NCI-H2107 (cell line): ENCODE data around the gene ARL4A.
A peak's percentile ranks its signal among the peaks of the same experiment; 100 is the strongest.
"Not testable (repeated sequence)": the region's sequence is repeated elsewhere in the genome, so short reads cannot be mapped to it uniquely, and the experiment has no call there.

Experiments used
- DNase-seq: peaks from one replicate; lab custom pipeline; 2025; lab: John Stamatoyannopoulos, UW

ARL4A gene

GRCh38 chr7:12670000-12670729 is 17.3 kb upstream of the ARL4A start:
- DNase-seq = no peak

- DNase-seq = no peak
Measured at GRCh38 chr7:12670743-12671520, 16.5 kb upstream of the ARL4A start.

GRCh38 chr7:12673436-12673835 is 14.0 kb upstream of the ARL4A start:
- not testable (repeated sequence) for DNase-seq

- no peak for DNase-seq
Measured at GRCh38 chr7:12674053-12674452, 13.4 kb upstream of the ARL4A start.

DNA sequence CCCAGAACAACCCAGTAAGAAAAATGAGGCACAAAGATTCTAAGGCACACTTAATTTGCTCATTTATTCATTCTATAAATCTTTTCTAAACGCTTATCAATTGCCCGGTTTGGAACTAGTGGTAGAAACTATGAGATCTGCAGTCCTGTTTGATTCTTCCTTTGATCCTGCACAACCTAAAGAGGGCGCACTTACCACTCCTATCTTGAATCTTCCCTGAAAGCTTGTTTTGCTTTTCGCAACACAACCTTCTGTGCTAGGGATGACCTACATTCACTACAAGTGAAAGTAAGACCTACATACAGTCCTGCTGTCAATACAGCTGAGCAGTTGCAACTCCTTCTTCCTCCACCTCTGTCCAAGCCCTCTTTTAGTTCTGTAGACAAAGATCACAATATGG is 12.6 kb upstream of the ARL4A start:
- DNase-seq = no peak

- no peak for DNase-seq
Measured at GRCh38 chr7:12683678-12684585, 3.5 kb upstream of the ARL4A start.

DNA sequence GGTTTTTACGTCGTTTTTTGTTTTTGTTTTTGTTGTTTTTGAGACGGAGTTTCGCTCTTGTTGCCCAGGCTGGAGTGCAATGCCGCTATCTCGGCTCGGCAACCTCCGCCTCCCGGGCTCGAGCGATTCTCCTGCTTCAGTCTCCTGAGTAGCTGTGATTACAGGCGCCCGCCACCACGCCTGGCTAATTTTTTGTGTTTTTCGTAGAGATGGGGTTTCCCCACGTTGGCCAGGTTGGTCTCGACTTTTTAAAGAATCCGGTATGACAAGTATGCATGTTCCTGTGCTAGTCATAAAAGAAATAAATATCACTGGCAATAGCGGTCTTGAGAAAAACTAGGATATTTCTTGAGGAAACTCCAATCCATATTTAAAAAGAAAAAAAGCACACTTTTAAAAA is 2.7 kb upstream of the ARL4A start:
- DNase-seq = no peak

DNA sequence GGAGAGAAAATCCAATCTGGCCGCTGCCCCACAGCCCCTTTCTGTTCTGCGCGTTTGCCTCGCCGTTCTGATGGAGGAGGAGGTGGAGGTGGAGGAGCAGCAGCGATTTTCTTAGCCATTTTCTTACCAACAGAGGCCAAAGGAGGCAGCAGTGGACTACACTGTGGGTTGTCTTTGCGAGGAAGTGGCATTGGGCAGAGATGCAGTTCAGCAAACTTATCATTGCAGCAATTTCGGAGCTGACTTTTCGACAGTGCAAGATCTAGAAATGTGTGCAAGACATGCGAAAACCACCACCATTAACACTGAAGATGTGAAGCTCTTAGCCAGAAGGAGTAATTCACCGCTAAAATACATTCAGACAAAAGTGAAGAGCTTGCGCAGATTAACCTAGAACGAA is 1.9 kb upstream of the ARL4A start:
- DNase-seq = no peak

DNA sequence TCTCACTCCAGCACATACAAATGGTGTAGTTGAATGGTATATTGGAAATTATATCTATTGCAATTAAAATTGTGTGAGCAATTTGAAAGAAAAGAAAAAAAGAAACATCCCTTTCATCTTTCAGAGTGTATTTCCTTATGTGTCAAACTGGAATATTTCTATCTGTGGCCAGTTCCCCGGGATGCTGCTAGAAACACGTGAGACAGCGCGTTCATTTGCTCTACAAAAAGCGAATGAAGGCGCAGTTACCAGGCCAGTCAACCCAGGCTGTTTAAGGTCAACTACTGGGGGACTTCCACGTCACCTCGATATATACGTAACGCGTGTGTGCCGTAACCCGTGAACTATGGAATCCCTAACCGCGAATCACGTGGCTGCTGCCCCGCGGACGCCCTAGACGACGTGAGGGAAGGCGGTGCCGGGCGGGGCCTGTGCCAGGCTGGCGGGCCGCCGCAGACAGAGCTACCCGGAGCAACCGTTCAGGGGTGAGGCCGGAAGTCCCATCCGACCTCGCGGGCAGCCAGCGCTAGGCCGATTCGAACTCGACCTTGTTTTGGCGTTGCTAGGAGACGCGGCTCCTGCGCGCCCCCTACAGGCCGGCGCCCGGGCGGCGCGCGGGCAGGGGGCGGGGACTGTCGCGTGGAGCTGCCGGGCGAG is 1.1 kb upstream of the ARL4A start:
- peak; percentile 96 for DNase-seq

GRCh38 chr7:12687718-12688171 is 312 bp downstream of the ARL4A start:
- no peak for DNase-seq

GRCh38 chr7:12688485-12689170 is 1.2 kb downstream of the ARL4A start:
- DNase-seq = not testable (repeated sequence)

DNA sequence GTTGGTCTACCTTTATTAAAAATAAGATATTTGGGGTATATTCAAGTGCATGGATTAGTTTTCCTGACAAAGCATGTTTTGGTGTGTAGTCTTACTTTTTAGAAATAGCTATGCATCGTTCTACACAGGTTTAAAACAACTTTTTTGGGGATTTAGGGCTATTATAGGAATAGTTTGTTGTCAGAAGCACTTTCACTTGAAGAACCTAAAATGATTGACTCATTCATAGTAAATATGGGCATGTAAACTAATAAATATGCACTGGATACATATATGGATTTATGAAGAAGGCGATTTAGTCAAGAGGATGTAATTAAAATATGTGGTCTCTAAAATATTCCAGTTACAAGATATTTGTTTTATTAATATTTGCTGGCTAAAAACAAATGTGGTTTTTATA is 2.0 kb downstream of the ARL4A start:
- DNase-seq = no peak

DNA sequence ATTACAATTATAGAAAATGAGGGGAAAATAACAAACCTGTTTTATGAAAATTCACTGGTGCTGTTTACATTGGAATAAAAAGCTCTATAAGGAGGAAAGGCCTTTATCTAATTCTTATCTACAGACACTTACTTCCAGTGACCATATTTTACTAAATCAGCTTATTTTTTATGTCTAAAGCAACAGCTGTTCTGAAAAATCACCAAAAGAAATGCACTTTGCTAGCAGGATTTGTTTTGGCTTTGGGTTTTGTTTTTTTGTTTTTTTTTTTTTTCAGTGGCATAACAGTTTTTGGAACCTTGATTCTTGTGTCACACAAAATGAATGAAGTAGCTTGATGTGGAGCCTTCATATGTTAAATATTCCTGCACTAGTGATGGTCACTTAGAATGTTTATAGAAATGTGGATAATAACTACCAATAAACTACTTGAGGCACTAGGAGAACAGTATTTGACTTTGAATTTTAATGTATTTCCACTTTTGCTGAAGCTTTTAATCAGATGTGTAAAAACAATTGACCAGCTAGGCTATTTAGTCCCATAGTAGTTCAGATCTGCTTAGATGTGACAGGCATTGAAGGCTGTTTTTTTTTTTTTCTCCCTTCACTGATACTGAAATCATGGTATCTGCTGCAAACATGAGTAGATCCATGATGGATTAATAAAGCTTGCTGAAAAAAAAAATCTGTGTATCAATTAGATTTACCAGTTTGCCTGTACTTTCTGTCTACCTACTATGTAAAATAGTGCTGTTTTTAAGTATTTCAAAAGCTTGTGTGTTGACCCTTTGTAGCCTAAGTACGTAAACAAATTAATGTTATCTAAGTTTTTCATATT is 2.8 kb downstream of the ARL4A start:
- DNase-seq = no peak

DNA sequence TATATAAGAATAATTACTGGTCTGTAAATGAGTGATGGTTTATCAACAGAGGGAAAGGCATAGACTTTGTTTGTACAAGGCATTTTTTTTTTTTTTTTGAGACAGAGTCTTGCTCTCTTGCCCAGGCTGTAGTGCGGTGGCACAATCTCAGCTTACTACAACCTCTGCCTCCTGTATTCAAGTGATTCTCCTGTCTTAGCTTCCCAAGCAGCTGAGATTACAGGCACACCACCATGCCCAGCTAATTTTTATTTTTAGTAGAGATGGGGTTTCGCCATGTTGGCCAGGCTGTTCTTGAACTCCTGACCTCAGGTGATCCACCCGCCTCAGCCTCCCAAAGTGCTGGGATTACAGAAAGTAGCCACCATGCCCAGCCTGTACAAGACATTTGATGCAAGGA is 4.0 kb downstream of the ARL4A start:
- DNase-seq = not testable (repeated sequence)

DNA sequence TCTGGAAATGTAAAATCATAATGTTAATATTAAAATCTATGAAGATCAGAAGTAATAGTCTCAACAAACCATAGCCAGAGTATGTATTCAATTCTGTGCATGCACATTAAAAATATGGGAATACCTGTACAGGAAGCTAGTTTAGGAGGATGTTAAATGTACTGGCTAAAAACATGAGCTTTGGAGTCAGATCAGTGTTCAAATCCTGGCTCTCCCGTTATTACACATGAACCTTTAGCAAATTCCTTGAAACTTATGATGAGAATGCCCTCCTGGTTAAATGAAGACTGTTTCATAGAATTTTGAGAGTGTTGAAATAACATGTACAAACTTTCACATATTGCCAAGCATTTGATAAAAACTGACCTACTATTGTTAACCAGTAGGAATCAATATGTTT is 4.6 kb downstream of the ARL4A start:
- DNase-seq = no peak

DNA sequence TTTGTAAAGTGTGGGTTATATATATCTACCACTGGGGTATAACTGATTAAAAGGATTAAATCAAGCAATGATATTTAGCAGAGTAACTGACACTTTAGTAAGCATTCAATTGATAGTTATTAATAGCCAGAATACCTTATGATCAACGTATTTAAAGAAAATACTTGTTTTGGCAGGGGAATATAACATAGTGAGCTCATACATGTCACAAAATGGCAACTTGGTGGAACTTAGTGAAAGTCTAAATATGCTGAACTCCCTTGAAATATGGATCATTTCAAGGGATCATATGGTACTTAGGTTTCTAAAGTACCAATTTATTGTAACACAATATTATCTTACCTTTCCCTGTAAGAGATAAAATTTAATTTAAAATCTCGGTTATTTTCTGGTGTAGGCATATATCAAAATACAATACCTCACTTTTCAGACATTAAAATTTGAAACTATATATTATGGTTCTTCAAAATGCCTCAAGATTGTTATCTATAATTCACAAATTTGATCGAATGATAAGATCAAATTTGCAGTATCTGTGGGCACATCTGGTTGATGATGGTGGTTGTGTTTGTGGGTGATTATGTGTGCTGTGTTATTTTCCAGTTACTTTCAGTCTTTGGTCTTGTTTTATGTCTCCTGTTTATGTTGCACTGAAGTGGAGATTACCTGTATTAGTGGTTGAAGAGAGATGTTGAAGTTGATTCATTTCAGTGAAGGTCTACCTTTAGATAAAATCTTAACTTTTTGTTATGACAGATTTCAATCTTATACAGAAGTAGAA is 5.2 kb downstream of the ARL4A start:
- no peak for DNase-seq

DNA sequence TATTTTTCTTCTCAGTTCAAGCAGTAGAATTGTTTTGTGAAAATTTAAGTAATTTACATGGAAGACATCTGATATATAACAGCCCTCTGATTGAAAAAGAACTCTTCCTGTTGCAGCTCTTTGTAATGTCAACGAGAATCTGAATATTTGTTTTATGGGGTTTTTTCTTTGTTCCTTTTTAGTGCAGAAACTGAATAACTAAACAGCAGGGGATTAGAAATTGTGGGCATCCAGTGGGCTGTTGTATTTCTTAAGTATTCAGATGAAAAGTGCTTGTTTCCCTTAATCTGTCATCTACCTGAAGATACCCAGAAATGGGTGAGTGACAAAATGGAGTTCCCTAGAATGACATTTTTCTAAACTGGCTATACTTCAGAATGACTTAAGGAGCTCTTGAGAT is 7.4 kb downstream of the ARL4A start:
- no peak for DNase-seq

DNA sequence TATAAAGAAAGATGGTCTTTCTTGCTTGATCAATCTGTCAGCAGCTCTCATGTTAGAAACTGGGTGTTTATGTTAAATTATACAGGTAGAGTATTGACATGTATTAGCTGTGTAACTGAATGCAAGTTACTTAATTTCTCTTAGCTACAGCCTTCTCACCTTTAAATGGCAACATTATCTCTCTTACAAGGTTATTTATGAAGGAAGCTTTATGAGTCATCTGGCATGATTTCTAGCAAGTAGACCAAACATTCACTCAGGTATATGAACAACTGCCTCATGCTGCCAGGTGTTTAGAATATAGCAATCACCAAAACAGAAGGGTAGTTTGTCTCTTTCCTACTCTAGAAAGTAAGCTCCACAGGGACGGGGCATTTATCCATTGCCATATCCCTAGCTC is 8.5 kb downstream of the ARL4A start:
- no peak for DNase-seq

DNA sequence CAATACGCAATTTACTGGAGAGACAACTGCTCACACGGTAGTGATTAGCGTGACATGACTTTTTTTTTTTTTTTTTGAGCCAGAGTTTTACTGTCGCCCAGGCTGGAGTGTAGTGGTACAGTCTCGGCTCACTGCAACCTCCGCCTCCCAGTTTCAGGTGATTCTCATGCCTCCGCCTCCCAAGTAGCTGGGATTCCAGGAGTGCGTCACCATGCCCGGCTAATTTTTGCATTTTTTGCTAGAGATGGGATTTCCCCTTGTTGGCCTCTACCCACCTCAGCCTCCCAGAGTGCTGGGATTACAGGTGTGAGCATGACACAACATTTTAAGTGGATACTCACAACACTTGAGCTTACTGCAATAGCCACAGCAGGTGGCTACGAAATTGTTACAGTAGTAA is 11.9 kb downstream of the ARL4A start:
- no peak for DNase-seq

DNA sequence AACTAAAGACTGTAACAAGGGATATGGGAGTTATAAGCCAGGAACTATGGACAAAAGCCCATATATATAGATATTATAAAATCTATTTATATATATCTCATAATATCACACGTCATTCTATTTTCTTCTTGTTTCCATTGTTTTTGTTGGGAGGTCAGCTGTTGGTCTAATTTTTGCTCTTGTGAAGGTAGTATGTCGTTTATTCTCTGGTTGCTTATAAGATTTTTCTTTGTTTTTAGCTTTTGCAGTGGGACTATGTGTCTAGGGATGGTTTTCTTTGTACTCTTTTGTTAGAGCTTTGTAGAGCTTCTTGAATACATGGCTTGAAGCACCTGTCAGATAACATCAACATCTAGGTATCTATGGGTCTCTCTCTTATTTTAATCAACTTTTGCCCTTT is 14.0 kb downstream of the ARL4A start:
- no peak for DNase-seq
